T-helper 22 cell (primary cell): ENCODE measurements around the gene MAP4.
"Not testable (repeated sequence)": the region's sequence is repeated elsewhere in the genome, so short reads cannot be mapped to it uniquely, and the experiment has no call there.

Experiments used
- DNase-seq: peaks from one replicate; pipeline ENCODE4 v3.0.0-alpha.2; 2020; ENCODE audit warnings: low read depth

The MAP4 gene

GRCh38 chr3:47892286-47893040, 123.8 kb downstream of the MAP4 start:
- DNase-seq: no peak

DNA sequence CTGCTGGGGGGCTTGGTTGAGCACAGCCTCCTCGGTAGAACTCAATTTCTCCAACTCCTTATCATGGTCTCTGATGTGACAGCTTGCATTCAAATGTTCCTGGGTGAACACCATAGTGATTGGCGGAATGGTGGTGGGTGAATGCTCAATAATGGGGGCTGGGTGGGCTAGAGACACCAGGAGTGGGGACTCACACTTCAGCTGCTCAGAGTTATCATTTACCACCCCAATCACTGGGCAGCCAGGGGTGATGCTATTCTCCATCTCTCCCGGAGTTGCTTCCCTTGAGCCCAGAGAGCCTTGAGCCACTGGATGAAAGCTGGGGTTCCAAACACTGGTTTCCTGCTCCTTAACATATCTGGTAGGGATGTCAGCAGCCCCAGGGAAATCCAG, 124.6 kb downstream of the MAP4 start:
- DNase-seq: no peak

DNA sequence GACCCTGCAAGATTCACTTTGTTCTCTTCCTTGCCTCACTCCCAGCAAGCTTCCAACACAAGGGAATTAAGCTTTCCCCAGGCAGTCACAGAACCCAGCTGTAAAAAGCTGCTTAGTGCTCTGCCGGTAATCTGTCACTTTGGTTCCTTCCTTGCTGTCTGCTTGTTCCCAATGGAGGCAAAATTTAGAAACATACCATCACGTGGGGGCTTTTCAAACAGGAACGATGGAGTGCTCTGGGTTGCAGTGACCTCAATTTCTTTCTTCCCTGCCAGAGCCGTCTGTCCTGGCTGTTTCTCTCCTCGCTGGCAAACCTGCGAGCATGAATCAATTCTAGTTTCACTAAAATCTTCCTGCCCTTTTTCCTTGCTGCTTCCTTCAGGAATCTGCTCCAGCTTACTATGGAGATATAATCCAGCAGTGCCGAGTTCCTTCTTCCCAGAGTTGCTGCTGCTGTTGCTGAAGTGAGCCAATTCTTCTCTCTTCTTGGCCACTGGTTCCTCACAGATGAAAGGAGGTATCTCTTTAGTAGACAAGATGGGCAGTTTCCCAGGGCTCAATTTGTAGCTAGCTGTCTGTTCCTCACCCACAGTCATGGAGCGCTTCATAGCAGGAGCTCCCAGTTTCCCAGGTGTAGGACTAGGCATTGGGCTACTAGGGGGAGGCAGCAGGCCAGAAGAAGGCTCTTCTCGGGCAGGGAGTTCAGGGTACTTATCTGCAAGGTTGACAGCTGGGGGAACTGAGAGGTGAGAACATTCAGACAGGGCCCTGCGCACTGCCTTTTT, 125.2 kb downstream of the MAP4 start:
- DNase-seq: no peak

DNA sequence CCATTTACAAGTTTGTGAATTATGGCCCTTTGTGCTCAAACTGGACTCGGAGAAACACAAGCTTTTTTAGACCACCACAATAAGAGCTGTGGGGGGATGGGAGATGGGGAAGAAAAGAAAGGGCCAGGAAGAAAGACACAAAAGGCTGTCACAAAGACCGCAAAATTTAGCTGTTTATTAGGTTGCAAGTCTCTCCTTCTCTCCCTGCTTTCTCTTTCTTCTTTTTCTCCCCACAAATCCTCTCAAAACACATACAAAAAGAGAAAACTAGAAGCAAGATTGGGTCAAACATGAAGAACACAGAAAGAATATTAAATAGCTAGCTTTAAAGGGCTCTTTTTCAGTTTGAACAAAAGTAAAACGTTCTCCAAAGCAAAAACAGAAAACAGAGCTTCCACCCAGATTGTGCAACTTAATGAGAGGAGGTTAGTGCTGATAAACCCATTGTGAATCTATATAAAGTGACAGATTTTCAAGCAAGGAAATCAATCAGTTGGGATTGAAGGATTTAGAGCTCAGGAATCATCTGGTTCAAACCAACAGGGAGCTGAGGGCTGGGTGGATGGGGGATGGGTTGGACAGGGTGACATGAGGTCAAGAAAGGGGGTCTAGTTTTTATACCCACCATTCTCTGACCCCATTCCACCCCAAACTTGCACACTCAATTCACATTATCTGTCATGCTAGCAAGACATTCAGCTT, 125.9 kb downstream of the MAP4 start:
- DNase-seq: no peak

GRCh38 chr3:47888986-47889757, 127.0 kb downstream of the MAP4 start:
- DNase-seq: no peak

DNA sequence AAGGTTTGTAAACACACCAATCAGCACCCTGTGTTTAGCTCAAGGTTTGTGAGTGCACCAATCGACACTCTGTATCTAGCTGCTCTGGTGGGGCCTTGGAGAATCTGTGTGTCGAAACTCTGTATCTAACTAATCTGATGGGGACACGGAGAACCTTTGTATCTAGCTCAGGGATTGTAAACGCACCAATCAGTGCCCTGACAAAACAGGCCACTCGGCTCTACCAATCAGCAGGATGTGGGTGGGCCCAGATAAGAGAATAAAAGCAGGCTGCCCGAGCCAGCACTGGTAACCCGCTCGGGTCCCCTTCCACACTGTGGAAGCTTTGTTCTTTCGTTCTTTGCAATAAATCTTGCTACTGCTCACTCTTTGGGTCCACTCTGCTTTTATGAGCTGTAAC, 128.2 kb downstream of the MAP4 start:
- DNase-seq: not testable (repeated sequence)

GRCh38 chr3:47885168-47885567, 131.0 kb downstream of the MAP4 start:
- no peak for DNase-seq

DNA sequence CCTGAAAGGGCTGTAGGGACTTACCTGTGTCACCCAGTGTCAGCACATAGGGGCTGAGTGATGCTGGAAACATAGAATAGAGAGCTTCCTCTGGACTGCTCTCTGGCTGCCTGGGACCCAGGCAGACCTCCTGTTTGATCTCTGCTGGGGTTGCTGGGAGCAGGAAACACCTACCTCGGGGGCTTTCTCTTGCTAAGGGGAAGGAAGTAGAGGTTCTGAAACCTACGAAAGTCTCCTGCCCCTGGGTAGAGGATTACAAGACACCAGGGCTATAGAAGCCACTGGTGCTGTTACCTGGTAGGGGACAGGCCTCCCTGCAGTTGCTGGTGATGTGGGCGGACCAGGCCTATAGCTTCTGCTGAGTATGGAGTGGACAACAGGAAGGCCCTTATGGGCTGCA, 131.6 kb downstream of the MAP4 start:
- DNase-seq: no peak

GRCh38 chr3:47882338-47882737, 133.9 kb downstream of the MAP4 start:
- DNase-seq: no peak

DNA sequence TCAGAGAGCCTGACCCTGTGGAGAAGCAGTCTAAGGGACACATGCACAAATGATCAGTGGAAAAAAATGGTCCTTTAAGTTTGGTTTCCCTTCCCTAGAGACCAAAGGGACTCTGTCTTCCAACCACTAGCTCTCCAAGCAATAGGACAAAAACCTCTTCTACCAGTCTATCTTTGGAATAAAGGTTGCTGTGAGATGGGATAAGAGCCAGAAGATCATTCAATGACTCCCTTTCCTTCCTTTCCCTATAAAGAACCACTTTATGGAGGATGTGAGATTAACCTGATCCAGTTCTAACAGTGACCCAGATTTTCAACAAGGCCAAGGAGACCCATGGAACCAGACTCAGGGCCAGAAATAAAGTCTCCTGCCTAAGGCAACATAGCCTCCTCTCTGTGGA, 138.5 kb downstream of the MAP4 start:
- no peak for DNase-seq

DNA sequence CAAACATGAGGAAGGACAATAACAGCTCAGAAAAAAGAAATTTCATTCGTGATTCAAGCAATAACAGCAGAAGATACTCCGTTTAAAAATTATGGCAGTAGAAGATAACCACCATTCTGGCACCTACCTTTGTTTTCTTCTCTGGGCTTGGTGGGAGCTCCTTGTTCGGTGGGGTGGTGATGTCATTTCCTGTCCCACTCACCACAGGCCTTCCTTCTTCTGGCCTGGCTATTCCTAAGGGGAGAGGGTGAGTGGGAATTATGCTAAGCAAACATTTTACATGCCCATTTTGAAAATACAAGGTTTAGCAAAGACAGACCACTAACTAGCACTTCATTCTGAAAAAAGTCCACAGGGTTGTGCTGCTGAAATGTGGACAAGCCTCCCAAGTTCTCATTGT, 138.9 kb downstream of the MAP4 start:
- DNase-seq: no peak

- DNase-seq: no peak
Measured at GRCh38 chr3:47874913-47875312, 141.3 kb downstream of the MAP4 start.

DNA sequence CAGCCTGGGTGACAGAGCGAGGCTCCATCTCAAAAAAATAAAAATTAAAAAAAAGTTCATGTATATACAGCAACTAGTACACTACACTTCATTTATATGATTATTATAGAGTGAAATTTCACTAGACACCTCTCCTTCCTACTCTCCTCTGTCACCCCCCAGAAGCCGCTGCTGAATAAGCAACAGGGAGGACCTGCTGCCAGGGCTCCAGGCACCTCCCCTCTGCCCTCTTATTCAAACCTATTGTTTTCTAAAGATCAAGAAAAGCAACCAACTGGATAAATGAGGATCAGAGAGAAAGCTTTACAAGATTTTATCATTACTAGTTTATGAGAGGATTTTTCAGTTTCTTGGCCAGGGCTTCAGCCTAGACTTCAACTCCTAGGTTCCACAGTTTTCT, 141.8 kb downstream of the MAP4 start:
- DNase-seq: no peak

- no peak for DNase-seq
Measured at GRCh38 chr3:47872916-47873315, 143.3 kb downstream of the MAP4 start.

GRCh38 chr3:47871389-47871788, 144.8 kb downstream of the MAP4 start:
- DNase-seq: no peak

DNA sequence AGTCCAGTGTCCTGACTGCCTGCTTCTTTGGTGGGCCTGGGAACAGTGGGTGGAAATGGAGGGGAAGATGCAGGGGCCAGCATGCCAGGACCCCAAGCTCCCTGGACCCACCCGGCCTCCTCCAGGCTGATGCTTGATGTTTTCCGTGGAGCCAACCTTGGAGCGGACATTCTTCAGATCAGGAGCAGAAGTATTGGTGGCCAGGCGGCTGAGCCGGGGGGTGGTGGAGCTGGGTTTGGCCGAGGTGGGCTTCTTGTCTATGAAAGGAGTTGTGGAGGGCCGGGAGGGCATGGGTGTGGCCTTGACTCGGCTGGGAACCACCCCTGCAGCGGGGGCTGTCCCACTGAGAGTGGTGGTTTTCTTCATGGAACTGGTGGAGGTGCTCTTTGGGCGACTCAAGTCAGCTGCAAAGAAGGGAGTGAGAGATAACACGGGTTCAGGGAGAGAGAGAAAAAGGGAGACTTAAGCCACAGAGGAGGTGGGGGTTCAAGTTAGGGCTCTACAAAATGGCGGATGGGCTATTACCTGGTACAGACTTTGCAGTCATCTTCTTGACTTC, 145.4 kb downstream of the MAP4 start:
- DNase-seq: no peak

DNA sequence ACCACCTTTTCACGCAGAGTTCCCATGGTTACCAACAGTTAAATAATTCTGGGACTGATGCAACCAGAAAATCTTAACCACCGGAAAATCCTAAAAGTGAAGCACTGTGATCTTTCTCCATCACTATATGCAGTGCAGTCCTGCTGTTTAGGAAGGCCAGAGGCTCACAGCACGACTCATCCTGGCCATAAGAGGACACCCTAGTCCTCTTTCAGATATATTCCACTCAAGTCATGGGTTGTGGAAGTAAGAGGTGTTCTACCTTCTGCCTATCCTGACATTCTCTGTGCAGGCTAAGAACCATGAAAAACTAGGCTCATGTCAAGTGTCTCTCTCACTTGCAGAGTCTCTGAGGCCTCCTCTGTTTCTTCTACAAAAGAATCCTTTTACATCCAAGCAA, 146.1 kb downstream of the MAP4 start:
- DNase-seq: no peak

GRCh38 chr3:47868306-47868705, 147.9 kb downstream of the MAP4 start:
- no peak for DNase-seq

- DNase-seq: no peak
Measured at GRCh38 chr3:47867451-47868044, 148.7 kb downstream of the MAP4 start.

DNA sequence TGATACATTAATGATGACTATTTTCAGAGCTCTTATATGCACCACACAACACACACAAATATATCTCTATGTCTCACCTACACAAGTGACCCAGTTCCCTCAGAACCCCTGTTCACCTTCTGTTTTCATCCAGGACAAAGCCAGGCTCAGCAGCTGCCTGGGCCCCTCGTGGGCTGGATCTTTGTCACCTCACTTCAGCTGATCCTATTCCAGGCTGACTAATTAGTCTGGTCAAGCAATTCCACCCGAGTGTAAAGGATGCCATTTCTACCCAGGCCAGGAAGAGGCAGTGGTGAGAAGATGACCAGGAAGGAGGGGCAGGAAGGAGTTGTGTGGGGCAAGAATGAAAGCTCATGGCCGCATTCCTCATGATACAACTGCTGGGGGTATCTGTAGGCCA, 151.0 kb downstream of the MAP4 start:
- DNase-seq: no peak

DNA sequence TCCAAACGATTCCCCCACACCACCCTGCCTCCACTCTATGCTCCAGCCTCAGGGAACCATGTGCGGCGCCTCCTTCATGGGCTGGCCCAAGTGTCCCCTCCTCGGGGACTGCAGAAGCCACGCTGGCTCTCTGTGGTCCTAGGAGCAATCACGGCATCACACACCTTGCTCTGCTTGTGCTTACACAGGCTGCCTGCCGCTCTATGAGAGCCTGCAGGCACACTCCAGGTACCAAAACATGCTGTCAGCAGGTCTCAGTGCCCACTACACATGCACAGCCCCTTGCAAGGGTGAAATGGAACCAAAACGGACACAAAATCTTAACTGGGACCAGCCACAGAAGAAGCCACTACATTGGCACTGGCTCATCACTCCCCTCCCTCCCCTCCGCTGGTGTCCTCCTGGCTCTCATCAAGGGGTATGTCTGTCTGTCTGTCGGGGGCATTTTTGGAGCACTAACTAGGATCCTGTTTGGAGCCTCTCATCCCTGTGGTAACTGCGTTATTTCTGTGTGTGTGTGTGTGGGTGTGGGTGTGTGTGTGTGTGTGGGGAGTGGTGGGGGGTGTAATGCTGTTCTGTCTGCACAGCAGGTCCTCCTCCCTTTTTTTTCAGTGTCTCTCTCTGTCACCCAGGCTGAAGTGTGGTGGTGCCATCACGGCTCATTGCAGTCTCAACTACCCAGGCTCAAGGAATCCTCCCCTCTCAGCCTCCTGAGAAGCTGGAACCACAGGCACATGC, 152.7 kb downstream of the MAP4 start:
- no peak for DNase-seq
